Astrocyte (in vitro differentiated cells and primary cell): ENCODE measurements around the gene PPP2R5D. TPM values are rescaled to one million over a fixed set of nuclear protein-coding genes. Genes with fewer than 3 reads are reported as not detected.

Experiments
- DNase-seq: peaks from one replicate; pipeline ENCODE4 v3.0.0-alpha.2; 2010; ENCODE audit warnings: low read depth
- FAIRE-seq: peaks from 2 replicates; lab custom pipeline; 2011; peaks lifted over from hg19 to GRCh38; lab: Jason Lieb, UNC
- H2AFZ ChIP-seq: 2 replicates; pipeline ENCODE4 v1.6.0; 2012; ENCODE audit warnings: low read depth, low read length, inconsistent platforms
- H3K27ac ChIP-seq: 2 replicates; pipeline ENCODE4 v1.5.1; 2011; ENCODE audit warnings: low read depth, low read length, inconsistent platforms
- H3K27me3 ChIP-seq: 2 replicates; pipeline ENCODE4 v1.6.0; 2011; ENCODE audit warnings: low read length, inconsistent platforms; ENCODE audit not compliant: insufficient read depth
- H3K36me3 ChIP-seq: 2 replicates; pipeline ENCODE4 v1.5.1; 2011; ENCODE audit warnings: low read length, inconsistent platforms; ENCODE audit not compliant: insufficient read depth
- H3K4me1 ChIP-seq: 2 replicates; pipeline ENCODE4 v1.5.1; 2011; ENCODE audit warnings: low read length, inconsistent platforms; ENCODE audit not compliant: insufficient read depth
- H3K4me2 ChIP-seq: 2 replicates; pipeline ENCODE4 v1.6.0; 2012; ENCODE audit warnings: low read length, inconsistent platforms
- H3K4me3 ChIP-seq: 2 replicates; pipeline ENCODE4 v1.5.1; 2011; ENCODE audit warnings: low read depth, mild to moderate bottlenecking, low read length, inconsistent platforms; ENCODE audit not compliant: insufficient read depth
- H3K79me2 ChIP-seq: 2 replicates; pipeline ENCODE4 v1.6.0; 2012; ENCODE audit warnings: mild to moderate bottlenecking, low read length, inconsistent platforms; ENCODE audit not compliant: insufficient read depth
- H3K9ac ChIP-seq: 2 replicates; pipeline ENCODE4 v1.6.0; 2012; ENCODE audit warnings: mild to moderate bottlenecking, low read length, inconsistent platforms
- H3K9me3 ChIP-seq: 2 replicates; pipeline ENCODE4 v1.5.1; 2012; ENCODE audit warnings: low read depth, mild to moderate bottlenecking, low read length, inconsistent platforms; ENCODE audit not compliant: insufficient read depth
- H4K20me1 ChIP-seq: 2 replicates; pipeline ENCODE4 v1.6.0; 2012; ENCODE audit warnings: low read length, inconsistent platforms; ENCODE audit not compliant: insufficient read depth
- H3K27ac Mint-ChIP-seq: one replicate; pipeline ENCODE4 v1.8.0; 2021; ENCODE audit warnings: mild to moderate bottlenecking, mixed read lengths; ENCODE audit not compliant: unreplicated experiment
- H3K27me3 Mint-ChIP-seq: one replicate; pipeline ENCODE4 v1.8.0; 2021; ENCODE audit warnings: low read depth, mixed read lengths; ENCODE audit not compliant: unreplicated experiment
- H3K36me3 Mint-ChIP-seq: one replicate; pipeline ENCODE4 v1.8.0; 2021; ENCODE audit warnings: low read depth, mixed read lengths; ENCODE audit not compliant: unreplicated experiment
- H3K4me1 Mint-ChIP-seq: one replicate; pipeline ENCODE4 v1.8.0; 2021; ENCODE audit warnings: low read depth, mixed read lengths; ENCODE audit not compliant: unreplicated experiment
- H3K4me3 Mint-ChIP-seq: one replicate; pipeline ENCODE4 v1.8.0; 2021; ENCODE audit warnings: mild to moderate bottlenecking, moderate library complexity, mixed read lengths; ENCODE audit not compliant: unreplicated experiment
- H3K9me3 Mint-ChIP-seq: one replicate; pipeline ENCODE4 v1.8.0; 2021; ENCODE audit warnings: mild to moderate bottlenecking, mixed read lengths; ENCODE audit not compliant: unreplicated experiment
- CTCF ChIP-seq: IDR thresholded peaks from 2 replicates; pipeline ENCODE4 v1.5.1; 2011; ENCODE audit warnings: low read depth, mild to moderate bottlenecking, inconsistent platforms, low read length, moderate library complexity; ENCODE audit not compliant: insufficient read depth
- EZH2 ChIP-seq: IDR thresholded peaks from 2 replicates; pipeline ENCODE4 v1.6.1; 2012; ENCODE audit warnings: mild to moderate bottlenecking, low read length, inconsistent platforms; ENCODE audit not compliant: insufficient read depth
- total RNA-seq: library from RNA; stranded (reverse); gene quantifications from 2 replicates; pipeline ENCODE4 v1.2.1, GENCODE V29; 2021

The PPP2R5D gene
- total RNA-seq, 1 donor from 2014 or later = 53.0 TPM

GRCh38 chr6:43001843-43002242 lies 17.5 kb downstream of the PPP2R5D start:
- H3K27me3 ChIP-seq = no peaks in the 10 kb centered on the region
- H3K9me3 ChIP-seq = no peaks in the 10 kb centered on the region
- H3K27ac ChIP-seq = no peak overlapping the region
- no peak overlapping the region for H3K4me2 ChIP-seq
- H3K9me3 Mint-ChIP-seq = no peaks in the 10 kb centered on the region
- no peaks in the 10 kb centered on the region for H3K4me1 Mint-ChIP-seq
- peaks cover 9% of the 10 kb centered on the region for H3K79me2 ChIP-seq
- H4K20me1 ChIP-seq = peaks cover 11% of the 10 kb centered on the region
- no peak for TF ChIP-seq CTCF
- no peak for TF ChIP-seq EZH2
- no peaks in the 10 kb centered on the region for H3K27me3 Mint-ChIP-seq
- no peak overlapping the region for H3K9ac ChIP-seq
- H3K36me3 ChIP-seq = peaks cover 6% of the 10 kb centered on the region
- peaks cover 6% of the 10 kb centered on the region for H3K36me3 Mint-ChIP-seq
- no peak overlapping the region for H3K4me3 ChIP-seq
- no peak overlapping the region for H3K27ac Mint-ChIP-seq
- no peak for FAIRE-seq
- no peak overlapping the region for H2AFZ ChIP-seq
- DNase-seq = no peak
- no peaks in the 10 kb centered on the region for H3K4me1 ChIP-seq
- no peak overlapping the region for H3K4me3 Mint-ChIP-seq

- Histone ChIP-seq H3K4me1 (no peaks in the 10 kb centered on the region), H3K4me2 (no peak overlapping the region), H3K27ac (no peak overlapping the region), H3K9me3 (no peaks in the 10 kb centered on the region), H2AFZ (no peak overlapping the region), H4K20me1 (peaks cover 15% of the 10 kb centered on the region), H3K27me3 (no peaks in the 10 kb centered on the region), H3K79me2 (peaks cover 2% of the 10 kb centered on the region), H3K36me3 (peaks cover 31% of the 10 kb centered on the region), H3K4me3 (no peak overlapping the region), H3K9ac (no peak overlapping the region)
- no peaks in the 10 kb centered on the region for H3K27me3 Mint-ChIP-seq
- H3K4me3 Mint-ChIP-seq = no peak overlapping the region
- no peaks in the 10 kb centered on the region for H3K9me3 Mint-ChIP-seq
- FAIRE-seq (no peak), DNase-seq (no peak)
- peaks cover 12% of the 10 kb centered on the region for H3K36me3 Mint-ChIP-seq
- no peak for TF ChIP-seq CTCF
- TF ChIP-seq EZH2 = no peak
- no peaks in the 10 kb centered on the region for H3K4me1 Mint-ChIP-seq
- H3K27ac Mint-ChIP-seq = no peak overlapping the region
These were observed 21.5 kb downstream of the PPP2R5D start for GRCh38 chr6:43005844-43006243.

- H3K4me1 Mint-ChIP-seq = no peaks in the 10 kb centered on the region
- H3K27me3 ChIP-seq = no peaks in the 10 kb centered on the region
- H3K9me3 Mint-ChIP-seq = no peaks in the 10 kb centered on the region
- no peak overlapping the region for H3K27ac ChIP-seq
- FAIRE-seq = no peak
- peaks cover 11% of the 10 kb centered on the region for H4K20me1 ChIP-seq
- H3K4me1 ChIP-seq = no peaks in the 10 kb centered on the region
- no peak for DNase-seq
- TF ChIP-seq EZH2 = no peak
- TF ChIP-seq CTCF = no peak
- H3K36me3 ChIP-seq = peaks cover 35% of the 10 kb centered on the region
- no peaks in the 10 kb centered on the region for H3K9me3 ChIP-seq
- H3K79me2 ChIP-seq = peaks cover 6% of the 10 kb centered on the region
- H3K4me3 ChIP-seq = no peak overlapping the region
- no peak overlapping the region for H2AFZ ChIP-seq
- H3K36me3 Mint-ChIP-seq = peaks cover 12% of the 10 kb centered on the region
- no peak overlapping the region for H3K27ac Mint-ChIP-seq
- H3K4me2 ChIP-seq = no peak overlapping the region
- no peak overlapping the region for H3K9ac ChIP-seq
- no peaks in the 10 kb centered on the region for H3K27me3 Mint-ChIP-seq
- no peak overlapping the region for H3K4me3 Mint-ChIP-seq
These were observed 21.9 kb downstream of the PPP2R5D start for GRCh38 chr6:43006251-43006650.
